Measurements from ENCODE around the gene VPS35L. TPM values are rescaled to one million over a fixed set of nuclear protein-coding genes. Genes with fewer than 3 reads are reported as not detected.

VPS35L gene
- total RNA-seq, 1 experiment from 2014 or later, result 5.4 TPM

DNA sequence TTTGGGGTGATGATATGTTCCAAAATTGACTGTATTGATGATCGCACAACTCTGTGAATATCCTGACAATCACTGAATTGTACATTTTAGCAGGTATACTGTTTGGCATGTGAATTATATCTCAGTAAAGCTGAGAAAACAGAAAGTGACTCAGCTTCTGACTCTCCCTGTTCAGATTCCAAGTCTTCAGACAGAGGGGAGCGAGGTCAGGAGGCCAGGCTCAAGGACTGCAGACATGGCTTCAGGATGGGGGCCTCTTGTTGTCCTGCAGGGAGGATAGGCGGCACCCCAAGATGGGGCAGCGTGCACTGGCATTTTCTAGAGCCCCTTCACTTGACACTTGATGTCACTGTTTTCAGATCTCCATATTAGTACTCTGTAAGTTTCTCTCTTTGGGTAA, 116.9 kb downstream of the VPS35L start:
- H3K4me3 Mint-ChIP-seq (ENCODE audit: unreplicated experiment), result no peak overlapping the region
- Histone ChIP-seq H3K4me1 (no peaks in the 10 kb centered on the region), H3K4me3 (ENCODE audit: low read depth, low read length) (no peak overlapping the region), H3K27me3 (replicated peaks; ENCODE audit: control insufficient read depth, insufficient read depth, low read length) (no peaks in the 10 kb centered on the region), H3K9me3 (no peaks in the 10 kb centered on the region), H3K36me3 (ENCODE audit: control insufficient read depth, insufficient read depth, low read length) (no peaks in the 10 kb centered on the region)
- no peak overlapping the region for H3K27ac Mint-ChIP-seq (ENCODE audit: unreplicated experiment)
- BruUV-seq (replicated peaks), result no TSS peak
- TF ChIP-seq, protein P1, sequence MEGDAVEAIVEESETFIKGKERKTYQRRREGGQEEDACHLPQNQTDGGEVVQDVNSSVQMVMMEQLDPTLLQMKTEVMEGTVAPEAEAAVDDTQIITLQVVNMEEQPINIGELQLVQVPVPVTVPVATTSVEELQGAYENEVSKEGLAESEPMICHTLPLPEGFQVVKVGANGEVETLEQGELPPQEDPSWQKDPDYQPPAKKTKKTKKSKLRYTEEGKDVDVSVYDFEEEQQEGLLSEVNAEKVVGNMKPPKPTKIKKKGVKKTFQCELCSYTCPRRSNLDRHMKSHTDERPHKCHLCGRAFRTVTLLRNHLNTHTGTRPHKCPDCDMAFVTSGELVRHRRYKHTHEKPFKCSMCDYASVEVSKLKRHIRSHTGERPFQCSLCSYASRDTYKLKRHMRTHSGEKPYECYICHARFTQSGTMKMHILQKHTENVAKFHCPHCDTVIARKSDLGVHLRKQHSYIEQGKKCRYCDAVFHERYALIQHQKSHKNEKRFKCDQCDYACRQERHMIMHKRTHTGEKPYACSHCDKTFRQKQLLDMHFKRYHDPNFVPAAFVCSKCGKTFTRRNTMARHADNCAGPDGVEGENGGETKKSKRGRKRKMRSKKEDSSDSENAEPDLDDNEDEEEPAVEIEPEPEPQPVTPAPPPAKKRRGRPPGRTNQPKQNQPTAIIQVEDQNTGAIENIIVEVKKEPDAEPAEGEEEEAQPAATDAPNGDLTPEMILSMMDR (IDR thresholded peaks at IDR 0.05; ENCODE audit: insufficient read depth in 1 of 2, low read depth in 1 of 2, low read length in 1 of 2, severe bottlenecking in 1 of 2, unreplicated experiment in 1 of 2), result no peak
- DNase-seq, result no peak
- no peaks in the 10 kb centered on the region for H3K4me1 Mint-ChIP-seq (ENCODE audit: low read depth, unreplicated experiment)
- CTCF ChIA-PET, result no interaction called here
- H3K36me3 Mint-ChIP-seq (ENCODE audit: insufficient read depth, unreplicated experiment), result no peaks in the 10 kb centered on the region
- intact Hi-C loops (cut with micrococcal nuclease; ENCODE audit: unreplicated experiment), result no loop called here
- no peaks in the 10 kb centered on the region for H3K27me3 Mint-ChIP-seq (ENCODE audit: insufficient read depth, unreplicated experiment)
- no peaks in the 10 kb centered on the region for H3K9me3 Mint-ChIP-seq (ENCODE audit: unreplicated experiment)
- POLR2A ChIA-PET, result interaction anchor here (0.6 kb wide), 1 partner anchor 1811 kb away, joined by 5 read pairs; no protein-coding TSS in a partner anchor

DNA sequence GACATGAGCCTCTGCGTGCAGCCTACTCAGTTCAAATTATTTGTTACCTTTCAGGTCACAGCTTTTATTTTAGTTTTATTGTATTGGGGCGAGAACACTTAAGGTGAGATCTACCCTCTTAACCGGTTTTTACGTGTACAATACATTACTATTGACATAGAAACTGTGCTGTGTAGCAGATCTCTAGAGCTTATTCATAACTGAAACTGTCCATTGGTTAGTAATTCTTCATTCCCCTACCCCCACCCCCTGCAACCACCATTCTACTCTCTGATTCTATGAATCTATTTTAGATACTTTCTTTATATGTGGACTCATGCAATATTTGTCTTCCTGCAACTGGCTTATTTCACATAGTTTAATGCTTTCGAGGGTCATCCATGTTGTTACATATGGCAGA, 119.0 kb downstream of the VPS35L start:
- TF ChIP-seq, protein P1 (IDR thresholded peaks at IDR 0.05; ENCODE audit: insufficient read depth in 1 of 2, low read depth in 1 of 2, low read length in 1 of 2, severe bottlenecking in 1 of 2, unreplicated experiment in 1 of 2), result no peak
- H3K27me3 ChIP-seq (replicated peaks; ENCODE audit: control insufficient read depth, insufficient read depth, low read length), result no peaks in the 10 kb centered on the region
- H3K4me1 ChIP-seq, result no peaks in the 10 kb centered on the region
- no peak overlapping the region for H3K4me3 Mint-ChIP-seq (ENCODE audit: unreplicated experiment)
- no peaks in the 10 kb centered on the region for H3K27me3 Mint-ChIP-seq (ENCODE audit: insufficient read depth, unreplicated experiment)
- no peaks in the 10 kb centered on the region for H3K9me3 ChIP-seq
- no peaks in the 10 kb centered on the region for H3K36me3 Mint-ChIP-seq (ENCODE audit: insufficient read depth, unreplicated experiment)
- ChIA-PET POLR2A (no interaction called here), CTCF (no interaction called here)
- H3K4me3 ChIP-seq (ENCODE audit: low read depth, low read length), result no peak overlapping the region
- no peaks in the 10 kb centered on the region for H3K9me3 Mint-ChIP-seq (ENCODE audit: unreplicated experiment)
- DNase-seq, result no peak
- H3K36me3 ChIP-seq (ENCODE audit: control insufficient read depth, insufficient read depth, low read length), result no peaks in the 10 kb centered on the region
- no peaks in the 10 kb centered on the region for H3K4me1 Mint-ChIP-seq (ENCODE audit: low read depth, unreplicated experiment)
- intact Hi-C loops (cut with micrococcal nuclease; ENCODE audit: unreplicated experiment), result no loop called here
- H3K27ac Mint-ChIP-seq (ENCODE audit: unreplicated experiment), result no peak overlapping the region
- BruUV-seq (replicated peaks), result no TSS peak

DNA sequence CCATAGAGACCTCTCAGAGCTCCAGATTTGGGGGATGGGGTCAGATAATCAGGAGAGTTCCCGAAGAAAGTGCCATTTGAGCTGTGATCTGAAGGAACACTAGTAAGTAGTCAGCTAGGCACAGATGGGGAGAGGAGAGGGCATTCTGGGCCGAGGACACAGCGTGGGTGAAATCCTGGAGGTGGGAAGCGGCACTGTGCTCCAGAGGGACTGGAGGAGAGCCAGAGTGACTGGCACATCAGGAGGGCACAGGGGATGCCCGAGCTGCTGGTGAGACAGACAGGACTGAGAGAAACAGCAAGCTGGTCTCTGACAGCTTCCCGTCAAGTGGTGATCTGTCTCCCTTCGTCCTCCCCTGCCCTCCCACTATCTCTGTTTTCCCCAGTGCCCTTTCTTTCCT, 121.9 kb downstream of the VPS35L start:
- no peaks in the 10 kb centered on the region for H3K9me3 Mint-ChIP-seq (ENCODE audit: unreplicated experiment)
- H3K36me3 ChIP-seq (ENCODE audit: control insufficient read depth, insufficient read depth, low read length), result no peaks in the 10 kb centered on the region
- H3K4me1 ChIP-seq, result no peaks in the 10 kb centered on the region
- H3K27me3 Mint-ChIP-seq (ENCODE audit: insufficient read depth, unreplicated experiment), result no peaks in the 10 kb centered on the region
- no peaks in the 10 kb centered on the region for H3K27me3 ChIP-seq (replicated peaks; ENCODE audit: control insufficient read depth, insufficient read depth, low read length)
- TF ChIP-seq, protein P1 (IDR thresholded peaks at IDR 0.05; ENCODE audit: insufficient read depth in 1 of 2, low read depth in 1 of 2, low read length in 1 of 2, severe bottlenecking in 1 of 2, unreplicated experiment in 1 of 2), result no peak
- ChIA-PET CTCF (interaction anchor here (0.6 kb wide), 1 partner anchor 118 kb away, joined by 3 read pairs; no protein-coding TSS in a partner anchor), POLR2A (no interaction called here)
- no TSS peak for BruUV-seq (replicated peaks)
- no peak for DNase-seq
- H3K36me3 Mint-ChIP-seq (ENCODE audit: insufficient read depth, unreplicated experiment), result no peaks in the 10 kb centered on the region
- no peaks in the 10 kb centered on the region for H3K4me1 Mint-ChIP-seq (ENCODE audit: low read depth, unreplicated experiment)
- H3K27ac Mint-ChIP-seq (ENCODE audit: unreplicated experiment), result no peak overlapping the region
- H3K4me3 ChIP-seq (ENCODE audit: low read depth, low read length), result no peak overlapping the region
- no peaks in the 10 kb centered on the region for H3K9me3 ChIP-seq
- no peak overlapping the region for H3K4me3 Mint-ChIP-seq (ENCODE audit: unreplicated experiment)
- intact Hi-C loops (cut with micrococcal nuclease; ENCODE audit: unreplicated experiment), result no loop called here

All from Caco-2 (cell line).